A673 (cell line): ENCODE measurements around the gene TIFAB. TPM values are rescaled to one million over a fixed set of nuclear protein-coding genes. Genes with fewer than 3 reads are reported as not detected.

Source experiments
- BruUV-seq: library from RNA; stranded (reverse); fragments of 400-500 nt; replicated peaks from 2 replicates; lab custom pipeline; 2021; lab: Mats Ljungman, UMichigan
- CTCF ChIA-PET: fragments of 300-600 bp; sonication (Branson Sonifier 250); formaldehyde crosslinking; loops from one replicate; lab custom pipeline; 2022; ENCODE audit warnings: antibody characterized with exemption; lab: Charles Lee
- POLR2A ChIA-PET: fragments of 300-600 bp; sonication (Branson Sonifier 250); formaldehyde crosslinking; loops from one replicate; lab custom pipeline; 2022; ENCODE audit warnings: antibody characterized with exemption; ENCODE audit not compliant: low non-redundant PET; lab: Charles Lee
- DNase-seq: peaks from one replicate; pipeline ENCODE4 v3.0.0-alpha.2; 2015; ENCODE audit warnings: low spot score
- H3K27ac ChIP-seq: fragments of 200-600 bp; sonication (generic); 2 replicates; pipeline ENCODE4 v1.5.1; 2016; ENCODE audit warnings: mixed run types, low read depth, mild to moderate bottlenecking, mixed read lengths, antibody characterized with exemption, low read length; ENCODE audit not compliant: poor library complexity, severe bottlenecking
- H3K27me3 ChIP-seq: fragments of 200-600 bp; sonication (generic); replicated peaks from 2 replicates; pipeline ENCODE4 v1.6.1; 2017; ENCODE audit warnings: mixed run types, low read depth, mild to moderate bottlenecking, mixed read lengths, antibody characterized with exemption, low read length; ENCODE audit not compliant: insufficient read depth, poor library complexity
- H3K36me3 ChIP-seq: fragments of 200-600 bp; sonication (generic); 2 replicates; pipeline ENCODE4 v1.6.1; 2016; ENCODE audit warnings: mixed run types, mild to moderate bottlenecking, mixed read lengths, antibody characterized with exemption, low read length; ENCODE audit not compliant: insufficient read depth, poor library complexity, severe bottlenecking
- H3K4me1 ChIP-seq: fragments of 200-600 bp; sonication (generic); 2 replicates; pipeline ENCODE4 v1.6.1; 2017; ENCODE audit warnings: mixed run types, mild to moderate bottlenecking, mixed read lengths, antibody characterized with exemption, low read length; ENCODE audit not compliant: insufficient read depth, poor library complexity, severe bottlenecking
- H3K4me3 ChIP-seq: fragments of 200-600 bp; sonication (generic); 2 replicates; pipeline ENCODE4 v1.5.1; 2016; ENCODE audit warnings: low read depth, mixed run types, mild to moderate bottlenecking, mixed read lengths, low read length; ENCODE audit not compliant: poor library complexity, severe bottlenecking
- H3K9me3 ChIP-seq: fragments of 200-600 bp; sonication (generic); 2 replicates; pipeline ENCODE4 v1.6.1; 2016; ENCODE audit warnings: mixed run types, low read depth, mild to moderate bottlenecking, mixed read lengths, antibody characterized with exemption, low read length; ENCODE audit not compliant: poor library complexity, severe bottlenecking
- EZH2 ChIP-seq: fragments of 200-600 bp; sonication (generic); IDR thresholded peaks from 2 replicates; pipeline ENCODE4 v1.6.1; 2017; ENCODE audit warnings: borderline replicate concordance, low read depth, mild to moderate bottlenecking, mixed read lengths, antibody characterized with exemption, low read length; ENCODE audit not compliant: poor library complexity, severe bottlenecking
- intact Hi-C: fragments of 100-400 bp; cut with micrococcal nuclease; formaldehyde crosslinking; loops from one replicate; pipeline ENCODE4 v1.10.0; 2022; ENCODE audit not compliant: unreplicated experiment
- total RNA-seq: library from RNA; stranded (reverse); gene quantifications from 2 replicates; pipeline ENCODE4 v1.2.3, GENCODE V29; 2021
- TF ChIP-seq, protein P1 (sequence below): fragments of 300-800, 200-600 bp; sonication (generic); conservative IDR thresholded peaks from 2 replicates; pipeline ENCODE4 v1.5.1; 2017; ENCODE audit warnings: low read depth, mild to moderate bottlenecking, antibody characterized with exemption, low read length, moderate library complexity, mixed read lengths

The TIFAB gene
- total RNA-seq, 1 experiment from 2014 or later = not detected

DNA sequence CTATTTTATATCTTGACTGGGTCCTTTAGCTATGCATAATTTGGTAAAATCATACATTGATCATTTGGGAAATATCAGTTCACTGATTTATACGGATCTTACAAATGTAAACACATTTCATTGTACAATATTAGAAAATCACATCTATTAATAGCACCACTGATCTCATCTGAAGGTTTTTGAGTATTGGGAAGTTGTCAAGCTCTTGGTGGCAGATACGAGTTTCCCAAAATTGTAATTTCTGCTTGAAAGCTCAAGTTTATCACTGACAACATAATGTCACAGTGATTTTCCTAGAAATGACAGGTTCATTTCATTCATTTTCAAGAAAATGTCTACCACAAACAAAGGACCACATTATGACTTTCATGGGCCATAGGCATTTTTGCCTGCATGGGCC is 50.1 kb downstream of the TIFAB start:
- H3K4me1 ChIP-seq = peaks cover 13% of the 10 kb centered on the region
- H3K27ac ChIP-seq = no peak overlapping the region
- TF ChIP-seq, protein P1, sequence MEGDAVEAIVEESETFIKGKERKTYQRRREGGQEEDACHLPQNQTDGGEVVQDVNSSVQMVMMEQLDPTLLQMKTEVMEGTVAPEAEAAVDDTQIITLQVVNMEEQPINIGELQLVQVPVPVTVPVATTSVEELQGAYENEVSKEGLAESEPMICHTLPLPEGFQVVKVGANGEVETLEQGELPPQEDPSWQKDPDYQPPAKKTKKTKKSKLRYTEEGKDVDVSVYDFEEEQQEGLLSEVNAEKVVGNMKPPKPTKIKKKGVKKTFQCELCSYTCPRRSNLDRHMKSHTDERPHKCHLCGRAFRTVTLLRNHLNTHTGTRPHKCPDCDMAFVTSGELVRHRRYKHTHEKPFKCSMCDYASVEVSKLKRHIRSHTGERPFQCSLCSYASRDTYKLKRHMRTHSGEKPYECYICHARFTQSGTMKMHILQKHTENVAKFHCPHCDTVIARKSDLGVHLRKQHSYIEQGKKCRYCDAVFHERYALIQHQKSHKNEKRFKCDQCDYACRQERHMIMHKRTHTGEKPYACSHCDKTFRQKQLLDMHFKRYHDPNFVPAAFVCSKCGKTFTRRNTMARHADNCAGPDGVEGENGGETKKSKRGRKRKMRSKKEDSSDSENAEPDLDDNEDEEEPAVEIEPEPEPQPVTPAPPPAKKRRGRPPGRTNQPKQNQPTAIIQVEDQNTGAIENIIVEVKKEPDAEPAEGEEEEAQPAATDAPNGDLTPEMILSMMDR = no peak
- TF ChIP-seq EZH2 = no peak
- H3K36me3 ChIP-seq = no peaks in the 10 kb centered on the region
- H3K27me3 ChIP-seq = peaks cover 14% of the 10 kb centered on the region
- peaks cover 4% of the 10 kb centered on the region for H3K9me3 ChIP-seq
- POLR2A ChIA-PET = no interaction called here
- intact Hi-C loops = no loop called here
- no TSS peak for BruUV-seq
- H3K4me3 ChIP-seq = no peak overlapping the region
- no peak for DNase-seq
- CTCF ChIA-PET = no interaction called here

DNA sequence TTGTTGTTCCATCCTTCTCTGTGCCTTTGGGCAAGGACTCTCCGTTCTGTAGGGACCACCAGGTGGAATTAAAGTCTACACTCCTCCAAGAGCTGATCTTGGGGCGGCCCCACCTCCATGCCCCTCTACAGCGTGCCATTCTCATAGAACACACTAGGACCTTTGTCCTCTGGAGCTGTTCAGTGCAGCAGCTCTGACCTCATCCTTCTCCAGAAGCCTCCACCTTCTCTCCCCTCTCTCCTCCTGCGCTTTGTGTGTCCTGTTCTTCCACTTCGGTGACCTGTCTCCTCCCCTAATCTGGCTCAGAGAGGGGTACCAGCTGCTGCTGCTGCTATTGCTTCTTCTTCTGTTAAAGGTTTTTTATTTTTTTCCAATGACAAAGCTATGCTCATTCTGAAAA is 51.3 kb downstream of the TIFAB start:
- ChIA-PET POLR2A (no interaction called here), CTCF (no interaction called here)
- intact Hi-C loops = no loop called here
- BruUV-seq = no TSS peak
- TF ChIP-seq, protein P1 = no peak
- no peak for TF ChIP-seq EZH2
- Histone ChIP-seq H3K27me3 (peaks cover 2% of the 10 kb centered on the region), H3K9me3 (peaks cover 4% of the 10 kb centered on the region), H3K4me1 (peaks cover 16% of the 10 kb centered on the region), H3K27ac (no peak overlapping the region), H3K4me3 (no peak overlapping the region), H3K36me3 (no peaks in the 10 kb centered on the region)
- DNase-seq = no peak

DNA sequence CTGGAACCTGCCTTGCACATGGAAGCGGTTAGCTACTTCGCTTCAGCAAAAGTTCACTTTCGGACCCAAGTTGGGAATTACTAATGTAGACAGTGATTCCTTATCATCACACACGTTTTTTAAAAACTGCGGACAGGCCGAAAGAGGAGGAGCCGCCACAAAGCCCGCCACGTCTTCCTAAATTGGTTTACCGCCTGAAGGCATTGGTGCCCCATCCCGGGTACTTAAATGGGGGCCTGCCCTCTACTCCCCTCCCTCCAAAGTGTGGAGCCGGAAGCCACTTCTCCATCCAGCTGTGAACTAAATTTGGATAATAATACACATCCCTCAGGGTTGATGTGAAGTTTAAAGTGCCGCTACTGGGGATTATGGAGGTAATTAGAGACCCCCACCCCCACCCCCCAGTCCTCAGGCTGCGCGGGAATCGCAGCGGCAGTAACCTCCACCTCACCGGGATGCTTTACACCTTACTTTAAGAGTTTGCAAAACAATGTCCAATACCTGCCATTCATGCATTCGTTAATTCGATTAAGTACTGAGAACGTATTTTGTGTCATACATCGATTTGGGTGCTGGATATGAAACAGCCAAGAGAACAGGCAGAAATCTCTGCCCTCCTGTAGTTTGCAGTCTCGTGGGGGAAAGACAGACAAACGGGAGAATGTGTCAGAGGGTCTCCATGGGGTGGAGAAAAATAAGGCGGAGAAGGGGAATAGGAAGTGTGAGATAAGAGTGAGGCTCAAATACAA is 52.2 kb downstream of the TIFAB start:
- BruUV-seq = no TSS peak
- Histone ChIP-seq H3K27me3 (no peaks in the 10 kb centered on the region), H3K9me3 (peaks cover 2% of the 10 kb centered on the region), H3K4me1 (peaks cover 23% of the 10 kb centered on the region), H3K27ac (peak overlapping the region; percentile 94), H3K36me3 (no peaks in the 10 kb centered on the region), H3K4me3 (peak overlapping the region; percentile 98)
- peak; percentile 33 for DNase-seq
- intact Hi-C loops = no loop called here
- ChIA-PET POLR2A (interaction anchor here (0.8 kb wide), 1 partner anchor 635 kb away, joined by 3 read pairs; no protein-coding TSS in a partner anchor), CTCF (no interaction called here)
- no peak for TF ChIP-seq EZH2
- TF ChIP-seq, protein P1 = no peak
